PFSK-1 (cell line): ENCODE measurements around the gene NXPH1.

Experiments
- FOXP2 ChIP-seq: optimal IDR thresholded peaks from 2 replicates; pipeline ENCODE3; 2011; ENCODE audit warnings: borderline replicate concordance, control low read depth, inconsistent platforms; ENCODE audit not compliant: insufficient read depth; ENCODE audit errors: extremely low read length, extremely low read depth
- POLR2AphosphoS5 ChIP-seq: IDR thresholded peaks from 2 replicates; pipeline ENCODE4 v1.6.1; 2012; ENCODE audit warnings: low read depth, mild to moderate bottlenecking, control low read depth, low read length, moderate library complexity
- TAF1 ChIP-seq: IDR thresholded peaks from 2 replicates; pipeline ENCODE4 v1.6.1; 2012; ENCODE audit warnings: low read length, control low read depth, borderline replicate concordance; ENCODE audit not compliant: insufficient read depth
- TF ChIP-seq, protein P1 (sequence below), 2 experiments: IDR thresholded peaks; 2 replicates each; pipeline versions ENCODE4 v1.6.1 to v1.8.0; 2011 to 2012; ENCODE audit warnings: low read depth in 2 of 2, low read length in 2 of 2, control low read depth in 1 of 2, inconsistent platforms in 1 of 2, mild to moderate bottlenecking in 1 of 2, moderate library complexity in 1 of 2; ENCODE audit not compliant: insufficient read depth in 1 of 2

DNA sequence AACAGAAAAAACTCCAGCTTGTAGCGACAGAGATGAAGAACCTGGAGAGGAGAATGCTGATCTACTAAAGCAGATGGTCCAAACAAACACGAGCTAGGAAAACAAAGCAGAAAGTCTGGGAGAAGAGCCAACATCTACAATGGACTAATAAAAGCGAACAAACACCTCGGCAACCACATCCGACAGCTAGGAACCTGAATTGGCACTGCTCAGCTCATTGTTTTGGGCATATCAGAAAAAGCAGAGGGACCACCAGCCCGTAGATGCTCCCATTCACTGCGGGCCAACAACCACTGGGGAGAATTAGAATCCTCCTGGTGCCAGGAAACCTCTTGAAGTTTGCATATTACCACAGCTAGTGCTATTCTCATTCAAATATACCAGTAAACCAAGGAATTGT is 204.7 kb downstream of the NXPH1 start:
- no peak for TF ChIP-seq TAF1
- TF ChIP-seq, protein P1, sequence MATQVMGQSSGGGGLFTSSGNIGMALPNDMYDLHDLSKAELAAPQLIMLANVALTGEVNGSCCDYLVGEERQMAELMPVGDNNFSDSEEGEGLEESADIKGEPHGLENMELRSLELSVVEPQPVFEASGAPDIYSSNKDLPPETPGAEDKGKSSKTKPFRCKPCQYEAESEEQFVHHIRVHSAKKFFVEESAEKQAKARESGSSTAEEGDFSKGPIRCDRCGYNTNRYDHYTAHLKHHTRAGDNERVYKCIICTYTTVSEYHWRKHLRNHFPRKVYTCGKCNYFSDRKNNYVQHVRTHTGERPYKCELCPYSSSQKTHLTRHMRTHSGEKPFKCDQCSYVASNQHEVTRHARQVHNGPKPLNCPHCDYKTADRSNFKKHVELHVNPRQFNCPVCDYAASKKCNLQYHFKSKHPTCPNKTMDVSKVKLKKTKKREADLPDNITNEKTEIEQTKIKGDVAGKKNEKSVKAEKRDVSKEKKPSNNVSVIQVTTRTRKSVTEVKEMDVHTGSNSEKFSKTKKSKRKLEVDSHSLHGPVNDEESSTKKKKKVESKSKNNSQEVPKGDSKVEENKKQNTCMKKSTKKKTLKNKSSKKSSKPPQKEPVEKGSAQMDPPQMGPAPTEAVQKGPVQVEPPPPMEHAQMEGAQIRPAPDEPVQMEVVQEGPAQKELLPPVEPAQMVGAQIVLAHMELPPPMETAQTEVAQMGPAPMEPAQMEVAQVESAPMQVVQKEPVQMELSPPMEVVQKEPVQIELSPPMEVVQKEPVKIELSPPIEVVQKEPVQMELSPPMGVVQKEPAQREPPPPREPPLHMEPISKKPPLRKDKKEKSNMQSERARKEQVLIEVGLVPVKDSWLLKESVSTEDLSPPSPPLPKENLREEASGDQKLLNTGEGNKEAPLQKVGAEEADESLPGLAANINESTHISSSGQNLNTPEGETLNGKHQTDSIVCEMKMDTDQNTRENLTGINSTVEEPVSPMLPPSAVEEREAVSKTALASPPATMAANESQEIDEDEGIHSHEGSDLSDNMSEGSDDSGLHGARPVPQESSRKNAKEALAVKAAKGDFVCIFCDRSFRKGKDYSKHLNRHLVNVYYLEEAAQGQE (IDR thresholded peaks at IDR 0.05; ENCODE audit: insufficient read depth in 1 of 2, low read depth in 2 of 2, low read length in 2 of 2), result no peak
- TF ChIP-seq FOXP2, result no peak
- no peak for TF ChIP-seq POLR2AphosphoS5
